ENCODE measurements around the gene SIGLEC9. TPM values are rescaled to one million over a fixed set of nuclear protein-coding genes. Genes with fewer than 3 reads are reported as not detected.

SIGLEC9 gene
- total and polyA plus RNA-seq, 10 of the 15 experiments (the other 5 are each of a cell fraction or from before 2014, with no cell fraction given): 0.10 TPM; not detected in 9

- TF ChIP-seq CUX1 (IDR thresholded peaks at IDR 0.05; ENCODE audit: insufficient replicate concordance, low read depth, low read length): no peak
- no peak for TF ChIP-seq E2F4 (IDR thresholded peaks at IDR 0.05; ENCODE audit: low read depth, low read length)
- TF ChIP-seq CBX5 (IDR thresholded peaks at IDR 0.05; ENCODE audit: low read depth): no peak
- no peak for TF ChIP-seq GATAD2B (conservative IDR thresholded peaks at IDR 0.05; ENCODE audit: low read depth)
These were observed 42.1 kb upstream of the SIGLEC9 start, which contains the start of gene KLK14 (continued) for GRCh38 chr19:51082611-51083010.

- Histone ChIP-seq H4K20me1 (ENCODE audit: control insufficient read depth, insufficient read depth) (no peaks in the 10 kb centered on the region), H2AFZ (ENCODE audit: control insufficient read depth, low read depth, low read length) (no peak overlapping the region), H3K4me3 (no peak overlapping the region), H3K36me3 (ENCODE audit: control insufficient read depth in 2 of 2, insufficient read depth in 2 of 2, low read length in 1 of 2) (no peaks in the 10 kb centered on the region), H3K4me1 (ENCODE audit: control insufficient read depth, insufficient read depth, low read length) (no peaks in the 10 kb centered on the region), H3K9ac (ENCODE audit: control insufficient read depth, insufficient read depth, low read length) (no peak overlapping the region), H3K27ac (ENCODE audit: control insufficient read depth, insufficient read depth) (no peak overlapping the region), H3K9me3 (replicated peaks; ENCODE audit: control insufficient read depth, insufficient read depth, low read length) (no peaks in the 10 kb centered on the region), H3K79me2 (ENCODE audit: control insufficient read depth, insufficient read depth, low read length) (no peaks in the 10 kb centered on the region), H3K27me3 (replicated peaks in 1 of 2; ENCODE audit: control insufficient read depth in 2 of 2, insufficient read depth in 2 of 2, low read length in 1 of 2) (no peaks in the 10 kb centered on the region), H3K4me2 (ENCODE audit: control insufficient read depth, insufficient read depth) (no peak overlapping the region)
- ChIA-PET RAD21 (ENCODE audit: unreplicated experiment) (no interaction called here), SMC1A (ENCODE audit: uncharacterized antibody, unreplicated experiment) (no interaction called here), POLR2A (no interaction called here), CTCF (no interaction called here)
- intact Hi-C loops (cut with micrococcal nuclease; ENCODE audit: unreplicated experiment): no loop called here
- in situ Hi-C loops (cut with MboI): no loop called here
- WGBS (ENCODE audit: insufficient coverage, insufficient replicate concordance, low lambda C conversion rate, missing lambda C conversion rate): 3% methylated on average over 4 of the region's 4 CpGs
- BruUV-seq (replicated peaks): no TSS peak
- ATAC-seq: no peak
- FAIRE-seq: no peak
- DNase-seq (ENCODE audit: low read depth, low spot score): no peak
- TF ChIP-seq SUPT20H (IDR thresholded peaks at IDR 0.05; ENCODE audit: borderline replicate concordance, control insufficient read depth, low read depth, low read length): no peak
- TF ChIP-seq MXI1 (IDR thresholded peaks at IDR 0.05; ENCODE audit: low read depth, low read length): no peak
- TF ChIP-seq EGR1 (IDR thresholded peaks at IDR 0.05; ENCODE audit: borderline replicate concordance in 1 of 2, low read depth in 2 of 2, low read length in 2 of 2): no peak
- TF ChIP-seq RAD51 (IDR thresholded peaks at IDR 0.05): no peak
- TF ChIP-seq CBFB (IDR thresholded peaks at IDR 0.05; ENCODE audit: low read depth): no peak
- TF ChIP-seq BCLAF1 (IDR thresholded peaks at IDR 0.05): no peak
- TF ChIP-seq POU2F2 (IDR thresholded peaks at IDR 0.05; ENCODE audit: borderline replicate concordance, low read depth, low read length): no peak
- TF ChIP-seq KLF5 (IDR thresholded peaks at IDR 0.05; ENCODE audit: partially characterized antibody): no peak
- no peak for TF ChIP-seq ATF3 (IDR thresholded peaks at IDR 0.05; ENCODE audit: borderline replicate concordance, extremely low read depth, low read depth, low read length)
These were observed 41.5 kb upstream of the SIGLEC9 start for GRCh38 chr19:51083181-51083580.
